B cell (primary cell): ENCODE measurements around the gene SLC39A11. TPM values are rescaled to one million over a fixed set of nuclear protein-coding genes. Genes with fewer than 3 reads are reported as not detected.

Experiments used
- ATAC-seq: fragments of 200-7000 bp; cut with Tn5 transposase; one replicate; pipeline ENCODE4 v1.10.0; 2021; ENCODE audit warnings: low read depth, mild to moderate bottlenecking, moderate number of reproducible peaks, moderate library complexity
- CTCF ChIA-PET: fragments of 350-600 bp; sonication (Branson Sonifier 250); formaldehyde crosslinking; loops from one replicate; lab custom pipeline; 2021; ENCODE audit warnings: antibody characterized with exemption, inconsistent platforms; lab: Charles Lee
- POLR2A ChIA-PET: fragments of 350-600 bp; sonication (Branson Sonifier 250); formaldehyde crosslinking; loops from one replicate; lab custom pipeline; 2021; ENCODE audit warnings: antibody characterized with exemption; lab: Charles Lee
- DNase-seq: peaks from one replicate; pipeline ENCODE4 v3.0.0; 2013
- H2AFZ ChIP-seq: 2 replicates; pipeline ENCODE4 v1.6.1; 2012; ENCODE audit warnings: mild to moderate bottlenecking, low read depth, low read length; ENCODE audit not compliant: insufficient read depth, poor library complexity, severe bottlenecking
- H3K27ac ChIP-seq, 2 donors: 1 replicate in 1 of 2; 2 replicates in 1 of 2; pipeline ENCODE4 v1.5.1; 2012 to 2013; ENCODE audit warnings: low read length in 2 of 2, mild to moderate bottlenecking in 2 of 2, moderate library complexity in 1 of 2
- H3K27me3 ChIP-seq, 4 experiments: fragments of 200-600 bp in 1 of 4; sonication (generic) in 1 of 4; replicated peaks in 1 of 4; 1 replicate in 2 of 4; 2 replicates in 2 of 4; pipeline versions ENCODE4 v1.6.1 to v1.7.0; 2013 to 2016; ENCODE audit warnings: low read length in 3 of 4, mild to moderate bottlenecking in 2 of 4, mixed read lengths in 1 of 4, moderate library complexity in 1 of 4; ENCODE audit not compliant: insufficient read depth in 4 of 4, control insufficient read depth in 3 of 4; ENCODE audit errors: control extremely low read depth in 1 of 4
- H3K36me3 ChIP-seq, 2 experiments: replicated peaks in 1 of 2; 1 replicate in 1 of 2; 2 replicates in 1 of 2; pipeline versions ENCODE4 v1.6.1 to v1.7.1; 2013; ENCODE audit warnings: low read length in 1 of 2; ENCODE audit not compliant: insufficient read depth in 2 of 2, control insufficient read depth in 1 of 2; ENCODE audit errors: control extremely low read depth in 1 of 2, extremely low read depth in 1 of 2
- H3K4me1 ChIP-seq, 2 donors: fragments of 200-600 bp in 1 of 2; sonication (generic) in 1 of 2; 1 replicate in 1 of 2; 2 replicates in 1 of 2; pipeline versions ENCODE4 v1.5.1 to v1.6.1; 2013 to 2017; ENCODE audit warnings: low read length in 2 of 2; ENCODE audit not compliant: control insufficient read depth in 2 of 2, insufficient read depth in 2 of 2
- H3K4me2 ChIP-seq: replicated peaks from 2 replicates; pipeline ENCODE3; 2012; ENCODE audit warnings: mild to moderate bottlenecking, low read depth, low read length; ENCODE audit not compliant: poor library complexity, severe bottlenecking
- H3K4me3 ChIP-seq, 5 experiments: fragments of 200-600 bp in 1 of 5; sonication (generic) in 1 of 5; 1 replicate in 3 of 5; 2 replicates in 2 of 5; pipeline versions ENCODE4 v1.5.1 to v1.7.0; 2011 to 2016; ENCODE audit warnings: low read length in 4 of 5, mild to moderate bottlenecking in 4 of 5, low read depth in 2 of 5, control low read depth in 1 of 5, moderate library complexity in 1 of 5; ENCODE audit not compliant: insufficient read depth in 1 of 5; ENCODE audit errors: control extremely low read depth in 1 of 5, extremely low read depth in 1 of 5
- H3K79me2 ChIP-seq: fragments of 200-600 bp; sonication (generic); one replicate; pipeline ENCODE4 v1.6.0; 2016; ENCODE audit warnings: low read length; ENCODE audit not compliant: control insufficient read depth, insufficient read depth
- H3K9ac ChIP-seq: fragments of 200-600 bp; sonication (generic); 2 replicates; pipeline ENCODE4 v1.6.1; 2017; ENCODE audit warnings: mild to moderate bottlenecking, low read length, moderate library complexity
- H3K9me3 ChIP-seq, 3 donors: one replicate each; pipeline versions ENCODE4 v1.6.1 to v1.7.1; 2013; ENCODE audit warnings: low read length in 2 of 3; ENCODE audit not compliant: control insufficient read depth in 2 of 3, insufficient read depth in 1 of 3; ENCODE audit errors: control extremely low read depth in 1 of 3
- H4K20me1 ChIP-seq: 2 replicates; pipeline ENCODE4 v1.6.0; 2012; ENCODE audit warnings: mild to moderate bottlenecking, low read length; ENCODE audit not compliant: insufficient read depth, control insufficient read depth, poor library complexity, severe bottlenecking
- H3K27ac Mint-ChIP-seq: one replicate; pipeline ENCODE4 v1.8.0; 2021; ENCODE audit warnings: mixed read lengths
- H3K27me3 Mint-ChIP-seq: one replicate; pipeline ENCODE4 v1.8.0; 2021; ENCODE audit warnings: mixed read lengths
- H3K4me1 Mint-ChIP-seq: one replicate; pipeline ENCODE4 v1.8.0; 2021; ENCODE audit warnings: mixed read lengths
- H3K4me3 Mint-ChIP-seq: one replicate; pipeline ENCODE4 v1.8.0; 2021; ENCODE audit warnings: mixed read lengths
- H3K9me3 Mint-ChIP-seq: one replicate; pipeline ENCODE4 v1.8.0; 2022; ENCODE audit warnings: mixed read lengths; ENCODE audit not compliant: insufficient read depth
- EZH2 ChIP-seq: IDR thresholded peaks from 2 replicates; pipeline ENCODE4 v1.6.1; 2012; ENCODE audit warnings: borderline replicate concordance, low read depth, mild to moderate bottlenecking, moderate library complexity, low read length; ENCODE audit not compliant: insufficient read depth, poor library complexity, severe bottlenecking
- WGBS: methylation state at CpG from one replicate; pipeline ENCODE4 v1.1.5; 2013; ENCODE audit warnings: missing lambda C conversion rate; ENCODE audit not compliant: insufficient coverage; 5-methylcytosine and 5-hydroxymethylcytosine counted together
- intact Hi-C: fragments of 100-400 bp; cut with micrococcal nuclease; formaldehyde crosslinking; loops from one replicate; pipeline ENCODE4 v1.10.0; 2022
- polyA plus RNA-seq: library from polyadenylated mRNA; depleted of rRNA; stranded (reverse); fragments of >200 nt; gene quantifications from 2 replicates; pipeline ENCODE4 v1.2.3, GENCODE V29; 2012
- total RNA-seq, 2 donors: library from RNA; stranded (reverse); fragments of 120-200 nt in 1 of 2; gene quantifications; 1 replicate in 1 of 2; 2 replicates in 1 of 2; pipeline versions ENCODE4 v1.2.3 to v1.2.4, GENCODE V29; 2013 to 2022
- TF ChIP-seq, protein P1 (sequence below): fragments of 200-600 bp; IDR thresholded peaks from one replicate; pipeline ENCODE4 v1.8.0; 2022; ENCODE audit warnings: antibody characterized with exemption, mild to moderate bottlenecking

Gene SLC39A11
- total and polyA plus RNA-seq, 2 donors (not counting 1 experiment from before 2014, with no cell fraction given): 6.9 to 39.6 TPM

DNA sequence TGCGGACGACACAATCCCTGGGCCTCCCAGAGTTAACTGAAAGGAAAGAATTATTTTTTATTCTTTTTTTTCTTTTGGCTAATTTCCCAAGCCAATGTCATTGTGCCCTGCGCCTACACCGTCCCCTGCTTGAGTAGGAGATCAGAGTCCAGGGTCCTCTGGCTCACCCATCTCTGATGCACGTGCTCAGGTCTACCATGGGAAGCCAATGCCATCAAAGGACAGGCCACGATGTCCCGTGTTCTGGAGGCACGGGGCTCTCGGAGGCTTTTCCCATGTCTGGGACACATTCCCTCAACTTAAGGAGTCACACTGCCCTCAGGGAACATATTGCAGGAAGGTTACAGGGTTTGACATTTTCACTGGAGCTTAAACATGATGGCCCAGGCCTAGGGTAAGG is 123.7 kb downstream of the SLC39A11 start:
- DNase-seq: no peak
- Histone ChIP-seq H3K9me3 (peaks cover 0 to 4% (median 0%) of the 10 kb centered on the region in 3 donors), H2AFZ (no peak overlapping the region), H3K36me3 (peaks cover 0 to 1% of the 10 kb centered on the region in 2 experiments), H3K27me3 (no peaks in the 10 kb centered on the region), H4K20me1 (no peaks in the 10 kb centered on the region), H3K9ac (no peak overlapping the region), H3K4me2 (no peak overlapping the region), H3K4me1 (peaks cover 0 to 3% of the 10 kb centered on the region in 2 donors), H3K4me3 (no peak overlapping the region), H3K27ac (no peak overlapping the region), H3K79me2 (peaks cover 9% of the 10 kb centered on the region)
- no peak for ATAC-seq
- 90% methylated on average over 4 of the region's 9 CpGs for WGBS
- no peaks in the 10 kb centered on the region for H3K27me3 Mint-ChIP-seq
- intact Hi-C loops: no loop called here
- TF ChIP-seq, protein P1, sequence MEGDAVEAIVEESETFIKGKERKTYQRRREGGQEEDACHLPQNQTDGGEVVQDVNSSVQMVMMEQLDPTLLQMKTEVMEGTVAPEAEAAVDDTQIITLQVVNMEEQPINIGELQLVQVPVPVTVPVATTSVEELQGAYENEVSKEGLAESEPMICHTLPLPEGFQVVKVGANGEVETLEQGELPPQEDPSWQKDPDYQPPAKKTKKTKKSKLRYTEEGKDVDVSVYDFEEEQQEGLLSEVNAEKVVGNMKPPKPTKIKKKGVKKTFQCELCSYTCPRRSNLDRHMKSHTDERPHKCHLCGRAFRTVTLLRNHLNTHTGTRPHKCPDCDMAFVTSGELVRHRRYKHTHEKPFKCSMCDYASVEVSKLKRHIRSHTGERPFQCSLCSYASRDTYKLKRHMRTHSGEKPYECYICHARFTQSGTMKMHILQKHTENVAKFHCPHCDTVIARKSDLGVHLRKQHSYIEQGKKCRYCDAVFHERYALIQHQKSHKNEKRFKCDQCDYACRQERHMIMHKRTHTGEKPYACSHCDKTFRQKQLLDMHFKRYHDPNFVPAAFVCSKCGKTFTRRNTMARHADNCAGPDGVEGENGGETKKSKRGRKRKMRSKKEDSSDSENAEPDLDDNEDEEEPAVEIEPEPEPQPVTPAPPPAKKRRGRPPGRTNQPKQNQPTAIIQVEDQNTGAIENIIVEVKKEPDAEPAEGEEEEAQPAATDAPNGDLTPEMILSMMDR: no peak
- TF ChIP-seq EZH2: no peak
- no peak overlapping the region for H3K27ac Mint-ChIP-seq
- no peaks in the 10 kb centered on the region for H3K9me3 Mint-ChIP-seq
- CTCF ChIA-PET: interaction anchor here (0.7 kb wide), 1 partner anchor 18 kb away, joined by 3 read pairs; no protein-coding TSS in a partner anchor
- H3K4me1 Mint-ChIP-seq: peaks cover 18% of the 10 kb centered on the region
- POLR2A ChIA-PET: no interaction called here
- H3K4me3 Mint-ChIP-seq: no peak overlapping the region

- no peaks in the 10 kb centered on the region for H3K9me3 Mint-ChIP-seq
- intact Hi-C loops: no loop called here
- Histone ChIP-seq H2AFZ (no peak overlapping the region), H3K79me2 (peaks cover 6% of the 10 kb centered on the region), H3K36me3 (peaks cover 0 to 1% of the 10 kb centered on the region in 2 experiments), H3K4me1 (peaks cover 0 to 3% of the 10 kb centered on the region in 2 donors), H4K20me1 (no peaks in the 10 kb centered on the region), H3K9me3 (peaks cover 0 to 4% (median 0%) of the 10 kb centered on the region in 3 donors), H3K9ac (no peak overlapping the region), H3K4me3 (no peak overlapping the region), H3K27me3 (no peaks in the 10 kb centered on the region), H3K4me2 (no peak overlapping the region), H3K27ac (no peak overlapping the region)
- CTCF ChIA-PET: interaction anchor here (0.7 kb wide), 1 partner anchor 18 kb away, joined by 3 read pairs; no protein-coding TSS in a partner anchor
- no peak overlapping the region for H3K27ac Mint-ChIP-seq
- WGBS: 90% methylated on average over 3 of the region's 5 CpGs
- POLR2A ChIA-PET: no interaction called here
- no peak for ATAC-seq
- TF ChIP-seq, protein P1: no peak
- no peak for TF ChIP-seq EZH2
- no peak overlapping the region for H3K4me3 Mint-ChIP-seq
- H3K4me1 Mint-ChIP-seq: peaks cover 18% of the 10 kb centered on the region
- no peak for DNase-seq
- H3K27me3 Mint-ChIP-seq: no peaks in the 10 kb centered on the region
Observed at GRCh38 chr17:72967977-72968585, 124.4 kb downstream of the SLC39A11 start.
